Renal cortical epithelial cell (primary cell): ENCODE measurements around the gene ZNF791. TPM values are rescaled to one million over a fixed set of nuclear protein-coding genes. Genes with fewer than 3 reads are reported as not detected.
"Not testable (repeated sequence)": the region's sequence is repeated elsewhere in the genome, so short reads cannot be mapped to it uniquely, and the experiment has no call there.

Source experiments
- DNase-seq: peaks from one replicate; pipeline ENCODE4 v3.0.0-alpha.2; 2011; ENCODE audit warnings: low read depth
- total RNA-seq: library from RNA; depleted of rRNA; stranded (reverse); fragments of >200 nt; gene quantifications from 2 replicates; pipeline ENCODE4 v1.2.3, GENCODE V29; 2014

ZNF791 gene
- 13.2 and 21.0 TPM in 2 replicates for total RNA-seq

- DNase-seq: peak; percentile 92
These were observed at the start of gene ZNF791, which contains the start of gene ZNF490 for GRCh38 chr19:12610540-12611360. Gene ZNF791, plus strand, starts transcription at chr19:12610920. Its CDS starts 160 bp downstream, at chr19:12611080. Gene ZNF490, minus strand, starts transcription at chr19:12610813. Its CDS starts 133 bp downstream, at chr19:12610680.

- peak; percentile 72 for DNase-seq
These were observed 46.6 kb upstream of the ZNF791 start for GRCh38 chr19:12564016-12564664.

GRCh38 chr19:12566380-12566779, 44.3 kb upstream of the ZNF791 start:
- DNase-seq: not testable (repeated sequence)

- DNase-seq: no peak
These were observed 42.8 kb upstream of the ZNF791 start for GRCh38 chr19:12567951-12568350.

GRCh38 chr19:12574036-12574435, 36.7 kb upstream of the ZNF791 start:
- DNase-seq: no peak

- no peak for DNase-seq
These were observed 32.1 kb upstream of the ZNF791 start for GRCh38 chr19:12578641-12579040.

- peak; percentile 26 for DNase-seq
These were observed 30.5 kb upstream of the ZNF791 start for GRCh38 chr19:12580180-12580694.

- no peak for DNase-seq
These were observed 29.6 kb upstream of the ZNF791 start for GRCh38 chr19:12581100-12581499.

- DNase-seq: no peak
These were observed 14.2 kb upstream of the ZNF791 start for GRCh38 chr19:12596485-12596884.

- peak; percentile 6 for DNase-seq
These were observed 13.7 kb upstream of the ZNF791 start for GRCh38 chr19:12596927-12597548.

GRCh38 chr19:12597594-12597993, 13.1 kb upstream of the ZNF791 start:
- DNase-seq: no peak

GRCh38 chr19:12603714-12604113, 7.0 kb upstream of the ZNF791 start:
- no peak for DNase-seq

- DNase-seq: no peak
These were observed 3.9 kb upstream of the ZNF791 start for GRCh38 chr19:12606796-12607195.

- no peak for DNase-seq
These were observed 3.1 kb upstream of the ZNF791 start for GRCh38 chr19:12607631-12608030.

- peak; percentile 55 for DNase-seq
These were observed 610 bp downstream of the ZNF791 start for GRCh38 chr19:12611361-12611699.

- no peak for DNase-seq
These were observed 6.9 kb downstream of the ZNF791 start for GRCh38 chr19:12617646-12618045.

- not testable (repeated sequence) for DNase-seq
These were observed 10.7 kb downstream of the ZNF791 start for GRCh38 chr19:12621253-12622024.

- no peak for DNase-seq
These were observed 12.8 kb downstream of the ZNF791 start for GRCh38 chr19:12623361-12624031.

GRCh38 chr19:12626958-12627357, 16.2 kb downstream of the ZNF791 start:
- DNase-seq: no peak

GRCh38 chr19:12628040-12629022, 17.6 kb downstream of the ZNF791 start:
- DNase-seq: peak; percentile 36
